HCT116 (cell line): ENCODE results near the gene JAK3. TPM values are rescaled to one million over a fixed set of nuclear protein-coding genes. Genes with fewer than 3 reads are reported as not detected.

Experiments used
- ATAC-seq: fragments of 200-7000 bp; cut with Tn5 transposase; 2 replicates; pipeline ENCODE4 v1.9.1; 2020; ENCODE audit warnings: mild to moderate bottlenecking, moderate library complexity
- BruUV-seq: library from RNA; stranded (reverse); fragments of 400-500 nt; replicated peaks from 2 replicates; lab custom pipeline; 2021; lab: Mats Ljungman, UMichigan
- CTCF ChIA-PET: fragments of 300-600 bp; sonication (Branson Sonifier 250); formaldehyde crosslinking; loops from one replicate; lab custom pipeline; 2021; ENCODE audit warnings: antibody characterized with exemption; lab: Charles Lee
- POLR2A ChIA-PET: fragments of 300-600, 350-600 bp; sonication (Branson Sonifier 250); formaldehyde crosslinking; loops from one replicate; lab custom pipeline; 2021; ENCODE audit warnings: antibody characterized with exemption; lab: Charles Lee
- RAD21 ChIA-PET, 2 experiments: fragments of 300-600 bp; sonication (Branson Sonifier 250); formaldehyde crosslinking; loops; one replicate each; lab custom pipeline; 2023; ENCODE audit warnings: low total read pairs in 2 of 2; ENCODE audit not compliant: uncharacterized antibody in 2 of 2, unreplicated experiment in 2 of 2, low non-redundant PET in 1 of 2; lab: Charles Lee
- DNase-seq: peaks from one replicate; pipeline ENCODE4 v3.0.0-alpha.2; 2010; ENCODE audit warnings: low read depth, low spot score
- H2AFZ ChIP-seq: fragments of 200-600 bp; shearing (Covaris generic), sonication (generic); 2 replicates; pipeline ENCODE4 v1.6.1; 2017; ENCODE audit warnings: low read depth, mixed run types, mixed read lengths, antibody characterized with exemption, low read length; ENCODE audit not compliant: poor library complexity, severe bottlenecking
- H3K27ac ChIP-seq: 2 replicates; pipeline ENCODE4 v1.5.1; 2012; ENCODE audit warnings: low read depth, low read length
- H3K27me3 ChIP-seq: fragments of 200-600 bp; sonication (generic); 2 replicates; pipeline ENCODE4 v1.6.1; 2016; ENCODE audit warnings: mixed run types, low read length, mixed read lengths; ENCODE audit not compliant: insufficient read depth
- H3K36me3 ChIP-seq, 2 experiments: fragments of 200-500 bp in 1 of 2; fragments of 200-600 bp in 1 of 2; sonication (Bioruptor generic) in 1 of 2; sonication (generic) in 1 of 2; 2 replicates each; pipeline versions ENCODE4 v1.5.1 to v1.6.1; 2014 to 2016; ENCODE audit warnings: low read length in 2 of 2, inconsistent platforms in 1 of 2, mixed read lengths in 1 of 2, mixed run types in 1 of 2; ENCODE audit not compliant: insufficient read depth in 2 of 2, control insufficient read depth in 1 of 2
- H3K4me1 ChIP-seq, 2 experiments: fragments of 200-600 bp in 1 of 2; sonication (generic) in 1 of 2; 2 replicates each; pipeline versions ENCODE4 v1.5.1 to v1.6.1; 2012 to 2017; ENCODE audit warnings: low read length in 2 of 2, inconsistent platforms in 1 of 2, mild to moderate bottlenecking in 1 of 2, mixed read lengths in 1 of 2, mixed run types in 1 of 2, moderate library complexity in 1 of 2; ENCODE audit not compliant: insufficient read depth in 2 of 2, control insufficient read depth in 1 of 2
- H3K4me2 ChIP-seq: fragments of 200-600 bp; sonication (generic); 2 replicates; pipeline ENCODE4 v1.6.1; 2017; ENCODE audit warnings: mixed run types, low read length, mixed read lengths
- H3K4me3 ChIP-seq, 2 experiments: fragments of 200-600 bp in 1 of 2; sonication (generic) in 1 of 2; replicated peaks in 1 of 2; 2 replicates each; pipeline ENCODE4 v1.5.1; 2011 to 2016; ENCODE audit warnings: low read length in 2 of 2, control low read depth in 1 of 2, low read depth in 1 of 2, mild to moderate bottlenecking in 1 of 2, mixed read lengths in 1 of 2, mixed run types in 1 of 2
- H3K79me2 ChIP-seq: fragments of 200-600 bp; sonication (generic); 2 replicates; pipeline ENCODE4 v1.6.1; 2017; ENCODE audit warnings: mild to moderate bottlenecking, mixed run types, low read length, moderate library complexity, mixed read lengths; ENCODE audit not compliant: insufficient read depth
- H3K9ac ChIP-seq: fragments of 200-600 bp; sonication (generic); 2 replicates; pipeline ENCODE4 v1.6.1; 2016; ENCODE audit warnings: low read length, mixed read lengths
- H3K9me2 ChIP-seq: fragments of 200-600 bp; sonication (generic), shearing (Covaris generic); 2 replicates; pipeline ENCODE4 v1.6.1; 2017; ENCODE audit warnings: mixed run types, mild to moderate bottlenecking, moderate library complexity; ENCODE audit not compliant: insufficient read depth
- H3K9me3 ChIP-seq, 2 experiments: fragments of 200-500 bp in 1 of 2; fragments of 200-600 bp in 1 of 2; sonication (Bioruptor generic) in 1 of 2; sonication (generic) in 1 of 2; 2 replicates each; pipeline ENCODE4 v1.6.1; 2014 to 2017; ENCODE audit warnings: low read length in 2 of 2, mixed read lengths in 2 of 2, inconsistent platforms in 1 of 2, low read depth in 1 of 2, mild to moderate bottlenecking in 1 of 2, mixed run types in 1 of 2, moderate library complexity in 1 of 2; ENCODE audit not compliant: control insufficient read depth in 1 of 2, insufficient read depth in 1 of 2
- H4K20me1 ChIP-seq: fragments of 200-600 bp; sonication (generic), shearing (Covaris generic); 2 replicates; pipeline ENCODE4 v1.6.1; 2017; ENCODE audit warnings: mixed run types, mild to moderate bottlenecking, moderate library complexity; ENCODE audit not compliant: insufficient read depth
- ATF3 ChIP-seq: IDR thresholded peaks from 2 replicates; pipeline ENCODE4 v1.6.1; 2012
- CBX3 ChIP-seq: IDR thresholded peaks from 2 replicates; pipeline ENCODE4 v1.6.1; 2012; ENCODE audit warnings: low read depth
- CEBPB ChIP-seq: IDR thresholded peaks from 2 replicates; pipeline ENCODE4 v1.6.1; 2012; ENCODE audit warnings: low read depth
- EGR1 ChIP-seq: IDR thresholded peaks from 2 replicates; pipeline ENCODE4 v1.6.1; 2012; ENCODE audit warnings: low read depth
- ELF1 ChIP-seq: IDR thresholded peaks from 2 replicates; pipeline ENCODE4 v1.6.1; 2012; ENCODE audit warnings: low read depth, borderline replicate concordance
- EZH2 ChIP-seq: fragments of 200-600 bp; sonication (generic); IDR thresholded peaks from 2 replicates; pipeline ENCODE4 v1.6.1; 2017; ENCODE audit warnings: antibody characterized with exemption, mixed run types
- EZH2phosphoT487 ChIP-seq: fragments of 200-600 bp; IDR thresholded peaks from 2 replicates; pipeline ENCODE4 v1.6.1; 2018; ENCODE audit warnings: antibody characterized with exemption, borderline replicate concordance
- JUND ChIP-seq: IDR thresholded peaks from 2 replicates; pipeline ENCODE4 v1.6.1; 2012
- MAX ChIP-seq: IDR thresholded peaks from 2 replicates; pipeline ENCODE4 v1.6.1; 2012
- RAD21 ChIP-seq: IDR thresholded peaks from 2 replicates; pipeline ENCODE4 v1.6.1; 2012; ENCODE audit warnings: low read depth, mild to moderate bottlenecking
- REST ChIP-seq: IDR thresholded peaks from 2 replicates; pipeline ENCODE4 v1.6.1; 2012; ENCODE audit warnings: low read depth
- SRF ChIP-seq: IDR thresholded peaks from 2 replicates; pipeline ENCODE4 v1.6.1; 2012; ENCODE audit warnings: low read depth
- YY1 ChIP-seq: IDR thresholded peaks from 2 replicates; pipeline ENCODE4 v1.6.1; 2011; ENCODE audit warnings: low read length, low read depth, moderate library complexity, mild to moderate bottlenecking; ENCODE audit not compliant: insufficient replicate concordance; ENCODE audit errors: extremely low read depth
- ZFX ChIP-seq: fragments of 450-650 bp; IDR thresholded peaks from 2 replicates; pipeline ENCODE4 v1.6.1; 2017
- ZNF274 ChIP-seq: fragments of 200-500 bp; sonication (Bioruptor generic); IDR thresholded peaks from 2 replicates; pipeline ENCODE4 v1.6.1; 2014; ENCODE audit warnings: mild to moderate bottlenecking, low read depth, low read length, inconsistent platforms
- intact Hi-C: fragments of 100-400 bp; cut with micrococcal nuclease; formaldehyde crosslinking; loops from 2 replicates; pipeline ENCODE4 v1.10.0; 2022
- total RNA-seq: library from RNA; stranded (reverse); gene quantifications from one replicate; pipeline ENCODE4 v1.2.1, GENCODE V29; 2021; ENCODE audit not compliant: unreplicated experiment

The JAK3 gene
- total RNA-seq, 1 experiment from 2014 or later, result 5.7 TPM

- ChIA-PET CTCF (interaction anchor here (0.7 kb wide), 1 partner anchor 28 kb away, joined by 3 read pairs; no protein-coding TSS in a partner anchor), POLR2A (interaction anchor here (1.1 to 1.4 kb wide), 3 partner anchors 14 to 56 kb away, joined by 3 to 5 read pairs (median 5); partner anchors contain the start of gene RPL18A), RAD21 (interaction anchor here in 1 of 2 experiments (0.6 kb wide), 1 partner anchor 26 kb away, joined by 3 read pairs; no protein-coding TSS in a partner anchor)
- no peaks in the 10 kb centered on the region for H3K9me2 ChIP-seq
- DNase-seq (no peak), ATAC-seq (no peak)
- H3K9ac ChIP-seq, result no peak overlapping the region
- H2AFZ ChIP-seq, result no peak overlapping the region
- no peak overlapping the region for H3K4me3 ChIP-seq
- BruUV-seq, result no TSS peak
- peaks cover 0 to 1% of the 10 kb centered on the region in 2 experiments; a peak in 2 of 4 replicates for H3K36me3 ChIP-seq
- H3K4me2 ChIP-seq, result no peak overlapping the region
- H3K27ac ChIP-seq, result no peak overlapping the region
- H3K4me1 ChIP-seq, result peaks cover 4 to 33% of the 10 kb centered on the region in 2 experiments; a peak in 3 of 4 replicates
- intact Hi-C loops, result no loop called here
- no peaks in the 10 kb centered on the region for H4K20me1 ChIP-seq
- H3K27me3 ChIP-seq, result no peaks in the 10 kb centered on the region
- no peaks in the 10 kb centered on the region for H3K9me3 ChIP-seq
- peaks cover 23% of the 10 kb centered on the region; the same call in 1 of the 2 replicates for H3K79me2 ChIP-seq
- TF ChIP-seq CEBPB (no peak), CBX3 (no peak), ATF3 (no peak), REST (no peak), RAD21 (no peak), MAX (no peak), EZH2phosphoT487 (no peak), YY1 (no peak), ZFX (no peak), JUND (no peak), EGR1 (no peak), ZNF274 (no peak), ELF1 (no peak), EZH2 (no peak), SRF (no peak)
- TF ChIP-seq, all 23 proteins: peak for 0
These were observed 44.4 kb downstream of the JAK3 start for GRCh38 chr19:17803264-17803896.
